Hepatocyte (in vitro differentiated cells): ENCODE measurements around the gene TIMM44.

Experiments
- CTCF ChIP-seq: fragments of 200-600 bp; sonication (generic); IDR thresholded peaks from 2 replicates; pipeline ENCODE4 v1.5.1; 2016; ENCODE audit warnings: antibody characterized with exemption, mild to moderate bottlenecking; ENCODE audit not compliant: poor library complexity
- EZH2 ChIP-seq: fragments of 200-600 bp; sonication (generic); IDR thresholded peaks from 2 replicates; pipeline ENCODE4 v1.6.1; 2016; ENCODE audit warnings: antibody characterized with exemption, mild to moderate bottlenecking, borderline replicate concordance

- TF ChIP-seq CTCF (no peak), EZH2 (no peak)
Measured at GRCh38 chr19:7933828-7934725, 9.4 kb downstream of the TIMM44 start.
